Inferior parietal cortex (tissue), 1 donor: ENCODE results near the gene FOXP1.

Experiments
- DNase-seq: peaks from one replicate; pipeline ENCODE4 v3.0.0-alpha.2; 2016; ENCODE audit errors: extremely low spot score

Gene FOXP1

GRCh38 chr3:71241246-71241901, 342.2 kb downstream of the FOXP1 start:
- no peak for DNase-seq

- no peak for DNase-seq
These were observed 343.5 kb downstream of the FOXP1 start for GRCh38 chr3:71240034-71240433.

GRCh38 chr3:71238355-71238757, 345.2 kb downstream of the FOXP1 start:
- no peak for DNase-seq

- DNase-seq: no peak
These were observed 345.9 kb downstream of the FOXP1 start for GRCh38 chr3:71237672-71238071.

- DNase-seq: no peak
These were observed 347.7 kb downstream of the FOXP1 start for GRCh38 chr3:71235846-71236245.

- DNase-seq: no peak
These were observed 350.6 kb downstream of the FOXP1 start for GRCh38 chr3:71232895-71233294.

- no peak for DNase-seq
These were observed 351.3 kb downstream of the FOXP1 start for GRCh38 chr3:71232175-71232679.

- no peak for DNase-seq
These were observed 351.8 kb downstream of the FOXP1 start for GRCh38 chr3:71231680-71232079.

GRCh38 chr3:71229905-71230657, 353.4 kb downstream of the FOXP1 start:
- DNase-seq: no peak

GRCh38 chr3:71228156-71228866, 355.2 kb downstream of the FOXP1 start:
- no peak for DNase-seq

GRCh38 chr3:71227270-71227661, 356.3 kb downstream of the FOXP1 start:
- no peak for DNase-seq

GRCh38 chr3:71226565-71227269, 356.8 kb downstream of the FOXP1 start:
- no peak for DNase-seq

- no peak for DNase-seq
These were observed 357.5 kb downstream of the FOXP1 start for GRCh38 chr3:71225951-71226564.

GRCh38 chr3:71225002-71225684, 358.4 kb downstream of the FOXP1 start:
- DNase-seq: no peak

GRCh38 chr3:71219744-71220638, 363.5 kb downstream of the FOXP1 start:
- DNase-seq: no peak

- no peak for DNase-seq
These were observed 365.0 kb downstream of the FOXP1 start for GRCh38 chr3:71218508-71218907.

GRCh38 chr3:71217640-71218222, 365.8 kb downstream of the FOXP1 start:
- no peak for DNase-seq

GRCh38 chr3:71215351-71215750, 368.2 kb downstream of the FOXP1 start:
- no peak for DNase-seq

GRCh38 chr3:71214797-71215196, 368.7 kb downstream of the FOXP1 start:
- no peak for DNase-seq
